IMR-90 (cell line): ENCODE measurements around the gene TEX28.

Source experiments
- FOS ChIP-seq: fragments of 150-350 bp; IDR thresholded peaks from 2 replicates; pipeline ENCODE4 v1.6.1; 2016; ENCODE audit warnings: low read depth, low read length
- MAZ ChIP-seq: IDR thresholded peaks from 2 replicates; pipeline ENCODE4 v1.6.1; 2012; ENCODE audit warnings: low read depth, mild to moderate bottlenecking, low read length, improper control_type of control experiment, moderate library complexity, borderline replicate concordance
- POLR2A ChIP-seq: IDR thresholded peaks from 2 replicates; pipeline ENCODE4 v1.6.1; 2012; ENCODE audit warnings: mild to moderate bottlenecking, low read depth, low read length
- RFX5 ChIP-seq: IDR thresholded peaks from 2 replicates; pipeline ENCODE4 v1.8.0; 2012; ENCODE audit warnings: low read depth, mild to moderate bottlenecking, low read length, moderate library complexity
- TF ChIP-seq, protein P1 (sequence below): conservative IDR thresholded peaks from 2 replicates; pipeline ENCODE4 v1.5.1; 2012; ENCODE audit warnings: mild to moderate bottlenecking, low read depth, low read length, improper control_type of control experiment

GRCh38 chrX:154310616-154311536, 16.0 kb upstream of the TEX28 start:
- TF ChIP-seq POLR2A = no peak
- no peak for TF ChIP-seq RFX5
- no peak for TF ChIP-seq MAZ
- TF ChIP-seq, protein P1, sequence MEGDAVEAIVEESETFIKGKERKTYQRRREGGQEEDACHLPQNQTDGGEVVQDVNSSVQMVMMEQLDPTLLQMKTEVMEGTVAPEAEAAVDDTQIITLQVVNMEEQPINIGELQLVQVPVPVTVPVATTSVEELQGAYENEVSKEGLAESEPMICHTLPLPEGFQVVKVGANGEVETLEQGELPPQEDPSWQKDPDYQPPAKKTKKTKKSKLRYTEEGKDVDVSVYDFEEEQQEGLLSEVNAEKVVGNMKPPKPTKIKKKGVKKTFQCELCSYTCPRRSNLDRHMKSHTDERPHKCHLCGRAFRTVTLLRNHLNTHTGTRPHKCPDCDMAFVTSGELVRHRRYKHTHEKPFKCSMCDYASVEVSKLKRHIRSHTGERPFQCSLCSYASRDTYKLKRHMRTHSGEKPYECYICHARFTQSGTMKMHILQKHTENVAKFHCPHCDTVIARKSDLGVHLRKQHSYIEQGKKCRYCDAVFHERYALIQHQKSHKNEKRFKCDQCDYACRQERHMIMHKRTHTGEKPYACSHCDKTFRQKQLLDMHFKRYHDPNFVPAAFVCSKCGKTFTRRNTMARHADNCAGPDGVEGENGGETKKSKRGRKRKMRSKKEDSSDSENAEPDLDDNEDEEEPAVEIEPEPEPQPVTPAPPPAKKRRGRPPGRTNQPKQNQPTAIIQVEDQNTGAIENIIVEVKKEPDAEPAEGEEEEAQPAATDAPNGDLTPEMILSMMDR = no peak
- TF ChIP-seq FOS = no peak
